ENCODE measurements around the gene NR5A2. TPM values are rescaled to one million over a fixed set of nuclear protein-coding genes. Genes with fewer than 3 reads are reported as not detected.

NR5A2 gene
- total RNA-seq, 1 experiment from 2014 or later: 4.7 TPM

DNA sequence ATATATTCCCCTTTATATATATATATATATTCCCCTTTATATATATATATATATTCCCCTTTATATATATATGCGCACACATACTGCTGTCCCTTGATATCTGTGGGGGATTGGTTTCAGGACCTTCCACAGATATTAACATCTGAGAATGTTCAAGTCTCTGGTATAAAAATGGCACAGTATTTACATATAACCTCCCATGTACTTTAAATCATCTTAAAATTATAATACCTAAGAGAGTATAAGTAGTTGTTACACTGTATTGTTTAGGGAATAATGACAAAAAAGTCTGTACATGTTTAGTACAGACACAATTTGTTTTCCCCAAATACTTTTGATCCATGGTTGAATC is 45.8 kb downstream of the NR5A2 start:
- H3K79me1 ChIP-seq (ENCODE audit: insufficient read depth, low read depth, low read length, poor library complexity, severe bottlenecking): no peaks in the 10 kb centered on the region
- no peak overlapping the region for H4K5ac ChIP-seq (ENCODE audit: insufficient read length, low read depth, low read length)
- no peak overlapping the region for H4K91ac ChIP-seq (ENCODE audit: insufficient read length, low read depth, low read length)
- no peak overlapping the region for H3K56ac ChIP-seq (ENCODE audit: insufficient read length, low read depth, low read length)
- no peak for DNase-seq
- no peaks in the 10 kb centered on the region for H3K9me3 Mint-ChIP-seq
- H3K27me3 ChIP-seq (ENCODE audit: insufficient read depth, low read length): no peaks in the 10 kb centered on the region
- H2BK5ac ChIP-seq (ENCODE audit: insufficient read length, low read length): no peak overlapping the region
- no peaks in the 10 kb centered on the region for H3K27me3 Mint-ChIP-seq (ENCODE audit: low read depth)
- H3K23me2 ChIP-seq (ENCODE audit: insufficient read length, low read depth, low read length, poor library complexity, severe bottlenecking): no peaks in the 10 kb centered on the region
- H3K9me3 ChIP-seq (ENCODE audit: control insufficient read depth, low read depth, low read length): no peaks in the 10 kb centered on the region
- no peak overlapping the region for H2BK120ac ChIP-seq (ENCODE audit: low read depth, low read length, poor library complexity, severe bottlenecking)
- H3K23ac ChIP-seq (ENCODE audit: insufficient read length, low read depth, low read length): no peak overlapping the region
- no peak overlapping the region for H3T11ph ChIP-seq (ENCODE audit: low read length)
- peaks cover 7% of the 10 kb centered on the region; the same call in 1 of the 2 replicates for H3K4me1 ChIP-seq (ENCODE audit: insufficient read depth, low read length)
- H3K18ac ChIP-seq (ENCODE audit: insufficient read length, low read depth, low read length): no peak overlapping the region
- no peaks in the 10 kb centered on the region for H4K20me1 ChIP-seq (ENCODE audit: control insufficient read depth, insufficient read depth, insufficient read length)
- H2AFZ ChIP-seq (ENCODE audit: low read length): no peak overlapping the region
- H3K4me3 Mint-ChIP-seq: no peak overlapping the region
- no peaks in the 10 kb centered on the region for H3K36me3 Mint-ChIP-seq (ENCODE audit: insufficient read depth in 1 of 3, low read depth in 3 of 3)
- peaks cover 10 to 11% of the 10 kb centered on the region in 2 experiments for H3K4me1 Mint-ChIP-seq
- TF ChIP-seq, protein P1, sequence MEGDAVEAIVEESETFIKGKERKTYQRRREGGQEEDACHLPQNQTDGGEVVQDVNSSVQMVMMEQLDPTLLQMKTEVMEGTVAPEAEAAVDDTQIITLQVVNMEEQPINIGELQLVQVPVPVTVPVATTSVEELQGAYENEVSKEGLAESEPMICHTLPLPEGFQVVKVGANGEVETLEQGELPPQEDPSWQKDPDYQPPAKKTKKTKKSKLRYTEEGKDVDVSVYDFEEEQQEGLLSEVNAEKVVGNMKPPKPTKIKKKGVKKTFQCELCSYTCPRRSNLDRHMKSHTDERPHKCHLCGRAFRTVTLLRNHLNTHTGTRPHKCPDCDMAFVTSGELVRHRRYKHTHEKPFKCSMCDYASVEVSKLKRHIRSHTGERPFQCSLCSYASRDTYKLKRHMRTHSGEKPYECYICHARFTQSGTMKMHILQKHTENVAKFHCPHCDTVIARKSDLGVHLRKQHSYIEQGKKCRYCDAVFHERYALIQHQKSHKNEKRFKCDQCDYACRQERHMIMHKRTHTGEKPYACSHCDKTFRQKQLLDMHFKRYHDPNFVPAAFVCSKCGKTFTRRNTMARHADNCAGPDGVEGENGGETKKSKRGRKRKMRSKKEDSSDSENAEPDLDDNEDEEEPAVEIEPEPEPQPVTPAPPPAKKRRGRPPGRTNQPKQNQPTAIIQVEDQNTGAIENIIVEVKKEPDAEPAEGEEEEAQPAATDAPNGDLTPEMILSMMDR (conservative IDR thresholded peaks at IDR 0.05): no peak
- no peak overlapping the region for H2AK5ac ChIP-seq (ENCODE audit: insufficient read length, low read length)
- no peak overlapping the region for H2BK15ac ChIP-seq (ENCODE audit: low read depth, low read length)
- no peak overlapping the region for H3K27ac ChIP-seq (ENCODE audit: insufficient read length, low read depth, low read length)
- no peak overlapping the region for H2BK20ac ChIP-seq (ENCODE audit: low read depth, low read length, poor library complexity, severe bottlenecking)
- H3K27ac Mint-ChIP-seq: no peak overlapping the region
- no peak overlapping the region for H3K4ac ChIP-seq (ENCODE audit: low read depth, low read length)
- no CpG with 5 or more reads among the region's 1 CpG for WGBS (ENCODE audit: extremely low coverage, insufficient read length, low lambda C conversion rate)
- no peak overlapping the region for H3K9ac ChIP-seq (ENCODE audit: extremely low read depth, insufficient read length, low read length)
- H4K8ac ChIP-seq (replicated peaks; ENCODE audit: insufficient read length, low read depth, low read length): no peak overlapping the region
- H3K14ac ChIP-seq (ENCODE audit: insufficient read depth, low read length): no peak overlapping the region
- no peaks in the 10 kb centered on the region for H3K79me2 ChIP-seq (ENCODE audit: insufficient read depth, low read length)
- no peak overlapping the region for H2BK12ac ChIP-seq (ENCODE audit: insufficient read length, low read depth, low read length)
- no peak overlapping the region for H3K4me2 ChIP-seq (ENCODE audit: insufficient read depth, insufficient read length, low read length)

Data from H9 (cell line).